GM18951 (cell line): ENCODE results near the gene MYO1D.

ENCODE experiments used
- POLR2A ChIP-seq: IDR thresholded peaks from 4 replicates; pipeline ENCODE4 v1.6.1; 2011; ENCODE audit warnings: mild to moderate bottlenecking; ENCODE audit not compliant: insufficient read length, insufficient read depth; ENCODE audit errors: extremely low read depth
- in situ Hi-C: fragments of 300-500 bp; cut with MboI; formaldehyde crosslinking; loops from one replicate; pipeline ENCODE4 v1.12.0; 2022; ENCODE audit warnings: low sequenced_read_pairs, mixed read lengths, inconsistent platforms; ENCODE audit not compliant: unreplicated experiment

MYO1D gene

GRCh38 chr17:32695864-32696263, 181.1 kb downstream of the MYO1D start:
- in situ Hi-C loops, result no loop called here

GRCh38 chr17:32693194-32693897, 183.6 kb downstream of the MYO1D start:
- TF ChIP-seq POLR2A, result no peak
- in situ Hi-C loops, result no loop called here

More at GRCh38 chr17:32695864-32696263, 181.1 kb downstream of the MYO1D start:
- no peak for TF ChIP-seq POLR2A

- in situ Hi-C loops, result no loop called here
These were observed 184.7 kb downstream of the MYO1D start for GRCh38 chr17:32692179-32692578.

GRCh38 chr17:32689348-32689747, 187.6 kb downstream of the MYO1D start:
- in situ Hi-C loops, result no loop called here
- TF ChIP-seq POLR2A, result no peak

More at GRCh38 chr17:32692179-32692578, 184.7 kb downstream of the MYO1D start:
- TF ChIP-seq POLR2A, result no peak

GRCh38 chr17:32688221-32688620, 188.7 kb downstream of the MYO1D start:
- in situ Hi-C loops, result no loop called here
- no peak for TF ChIP-seq POLR2A

GRCh38 chr17:32684087-32684958, 192.6 kb downstream of the MYO1D start:
- no peak for TF ChIP-seq POLR2A
- in situ Hi-C loops, result no loop called here

- TF ChIP-seq POLR2A, result no peak
- in situ Hi-C loops, result no loop called here
These were observed 203.0 kb downstream of the MYO1D start for GRCh38 chr17:32673964-32674363.

- in situ Hi-C loops, result no loop called here
- no peak for TF ChIP-seq POLR2A
These were observed 204.2 kb downstream of the MYO1D start for GRCh38 chr17:32672711-32673110.

- in situ Hi-C loops, result no loop called here
- TF ChIP-seq POLR2A, result no peak
These were observed 205.0 kb downstream of the MYO1D start for GRCh38 chr17:32671896-32672295.

GRCh38 chr17:32664936-32665583, 211.9 kb downstream of the MYO1D start:
- TF ChIP-seq POLR2A, result no peak
- in situ Hi-C loops, result no loop called here

GRCh38 chr17:32660496-32660985, 216.4 kb downstream of the MYO1D start:
- no peak for TF ChIP-seq POLR2A
- in situ Hi-C loops, result no loop called here

GRCh38 chr17:32659419-32659842, 217.5 kb downstream of the MYO1D start:
- in situ Hi-C loops, result no loop called here

More at GRCh38 chr17:32659419-32659842, 217.5 kb downstream of the MYO1D start:
- no peak for TF ChIP-seq POLR2A
